NCI-H2029 treated with DMSO at 0.1 percent for 48 hours (cell line): ENCODE data around the gene GARNL3.
A peak's percentile ranks its signal among the peaks of the same experiment; 100 is the strongest.

ENCODE experiments used
- DNase-seq: peaks from one replicate; lab custom pipeline; 2025; lab: John Stamatoyannopoulos, UW

Gene GARNL3

DNA sequence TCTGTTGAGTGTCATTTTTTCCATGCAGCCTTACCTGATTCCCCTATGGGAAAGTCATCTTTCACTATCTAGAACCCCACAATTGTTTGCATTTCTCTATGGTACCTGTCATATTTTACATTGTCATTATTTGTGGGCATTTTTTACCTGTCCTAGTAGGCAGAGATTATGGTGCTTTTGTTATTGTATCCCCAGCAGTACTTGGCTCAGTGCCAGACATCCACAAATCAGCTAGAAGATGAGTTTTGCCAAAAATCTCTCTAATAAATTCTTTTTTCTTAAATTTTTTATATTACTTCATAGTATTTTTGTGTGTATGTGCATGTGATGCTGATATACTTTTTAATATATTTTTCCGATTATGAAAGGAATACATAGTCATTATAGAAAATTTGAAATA lies 13.2 kb downstream of the GARNL3 start:
- DNase-seq: no peak

- no peak for DNase-seq
Observed at GRCh38 chr9:127278372-127278771, 13.8 kb downstream of the GARNL3 start.

GRCh38 chr9:127279717-127280285 lies 15.2 kb downstream of the GARNL3 start:
- peak; percentile 47 for DNase-seq

DNA sequence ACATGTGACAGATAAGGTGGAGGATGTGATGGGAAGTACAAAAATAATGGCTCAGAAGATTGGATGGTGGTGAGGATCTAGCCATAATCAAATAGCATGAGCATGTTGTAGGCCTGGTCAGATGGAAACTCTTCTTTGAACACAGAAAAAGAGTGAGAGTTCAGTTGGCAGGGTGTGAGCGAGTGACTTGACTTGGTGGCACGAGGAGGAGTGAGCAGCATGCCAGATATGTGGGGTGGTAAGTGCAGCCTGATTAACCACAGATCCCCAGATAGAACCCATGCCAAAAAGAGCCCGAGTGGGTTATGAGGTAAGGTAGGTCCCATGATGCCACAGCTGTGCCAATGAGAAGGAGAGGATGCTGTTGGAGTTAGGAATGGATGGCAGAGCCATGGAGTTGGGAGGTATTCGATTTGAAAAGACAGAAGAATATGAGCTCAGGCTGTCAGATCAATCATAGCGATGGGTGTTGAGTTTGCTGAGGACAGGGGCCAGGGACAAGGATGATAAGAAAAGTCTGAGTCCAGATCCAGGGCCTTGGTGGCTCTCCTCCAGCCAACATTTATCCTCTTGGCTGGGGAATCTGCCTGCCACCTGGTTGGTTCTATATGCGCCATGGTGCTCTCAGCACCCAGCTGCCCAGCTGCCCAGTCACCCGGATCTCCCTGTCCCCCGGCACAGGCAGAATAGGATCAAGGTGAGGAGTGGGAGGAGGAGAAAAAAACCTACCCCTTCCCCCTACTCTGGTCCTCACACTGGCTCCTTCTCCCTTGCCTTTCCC lies 16.5 kb downstream of the GARNL3 start:
- DNase-seq: no peak

DNA sequence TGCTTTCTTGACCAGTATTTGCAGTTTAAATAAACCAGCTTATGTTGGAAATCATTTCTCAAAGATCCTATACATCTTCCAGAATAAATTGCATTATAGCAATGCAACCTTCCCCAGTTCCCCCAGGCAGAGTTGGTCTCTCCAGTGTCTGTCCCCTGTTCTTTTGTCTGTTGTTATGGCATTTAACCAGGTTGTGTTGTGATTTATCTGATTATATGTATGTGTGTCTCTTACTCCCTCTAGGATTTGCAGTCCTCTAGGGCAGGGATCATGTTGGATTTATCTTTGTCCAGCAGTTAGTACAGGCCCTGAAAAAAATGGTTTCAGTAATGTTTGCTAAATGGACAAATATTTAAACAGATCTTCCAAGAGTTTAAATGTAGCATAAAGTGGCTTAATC lies 17.3 kb downstream of the GARNL3 start:
- no peak for DNase-seq

GRCh38 chr9:127282611-127283010 lies 18.0 kb downstream of the GARNL3 start:
- no peak for DNase-seq

DNA sequence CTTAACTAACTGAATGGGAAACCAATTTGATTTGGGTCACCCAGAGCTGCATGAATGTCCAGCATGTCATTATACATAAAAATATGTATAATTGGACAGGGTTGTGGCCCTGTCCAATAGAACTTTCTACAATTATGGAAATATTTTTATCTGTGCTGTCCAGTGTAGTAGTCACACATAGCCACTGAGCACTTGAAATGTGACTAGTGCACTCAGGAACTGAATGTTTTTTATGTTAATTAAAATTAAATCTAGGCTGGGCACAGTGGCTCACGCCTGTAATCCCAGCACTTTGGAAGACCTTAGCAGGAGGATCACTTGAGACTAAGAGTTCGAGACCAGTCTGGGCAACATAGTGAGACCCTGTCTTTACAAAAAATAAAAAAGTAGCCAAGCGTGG lies 18.6 kb downstream of the GARNL3 start:
- DNase-seq: no peak

GRCh38 chr9:127283917-127284497 lies 19.4 kb downstream of the GARNL3 start:
- DNase-seq: no peak

- no peak for DNase-seq
Observed at GRCh38 chr9:127285965-127286364, 21.4 kb downstream of the GARNL3 start.

DNA sequence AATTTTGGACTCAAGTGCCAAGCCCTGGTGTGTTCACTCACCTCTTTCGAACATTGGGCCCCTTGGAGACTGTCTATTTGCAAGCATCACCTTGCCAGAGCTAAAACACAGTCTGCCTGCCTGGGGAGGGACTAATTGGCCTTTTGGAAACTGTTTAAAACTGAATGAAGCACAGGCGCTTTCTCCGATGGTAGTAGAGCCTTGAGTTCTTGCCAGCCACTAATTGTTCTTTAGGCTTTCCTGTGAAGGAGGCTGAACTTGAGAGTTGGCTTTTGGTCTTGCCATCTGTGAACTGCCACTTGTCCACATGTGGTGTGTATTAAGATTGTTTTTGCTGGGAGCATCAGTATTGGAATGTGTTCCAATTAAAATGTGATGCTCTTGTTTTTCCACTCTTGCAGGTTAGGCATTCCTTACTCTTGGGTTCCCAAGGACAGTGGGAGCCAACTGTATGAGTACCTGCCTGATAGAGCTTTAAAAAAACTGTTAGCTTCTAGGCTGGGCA lies 26.0 kb downstream of the GARNL3 start:
- DNase-seq: no peak

DNA sequence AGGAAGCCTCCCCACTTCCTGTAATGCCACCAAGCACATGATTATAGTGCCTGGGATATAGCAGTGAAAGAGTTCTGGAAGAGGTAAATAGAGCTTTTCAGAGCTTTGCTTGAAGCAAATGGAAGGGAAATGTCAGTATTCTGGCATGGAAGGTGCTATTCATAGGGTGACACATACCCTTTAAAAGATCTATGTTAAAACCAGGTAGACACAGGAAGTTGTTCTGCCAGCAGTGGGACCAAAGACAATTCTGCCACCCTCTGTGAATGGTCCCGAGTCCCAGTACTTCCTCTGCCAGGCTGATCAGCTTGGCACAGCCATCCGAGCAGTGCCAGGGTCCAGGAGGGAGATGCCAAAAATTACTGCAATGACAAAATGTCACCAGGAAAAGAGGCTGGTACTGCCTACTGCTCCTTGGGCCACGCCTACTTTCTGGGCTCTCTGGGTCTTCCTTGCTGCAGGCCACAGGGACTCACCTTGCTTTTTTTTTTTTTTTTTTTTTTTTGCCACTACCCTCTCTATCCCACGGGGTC lies 26.7 kb downstream of the GARNL3 start:
- no peak for DNase-seq

DNA sequence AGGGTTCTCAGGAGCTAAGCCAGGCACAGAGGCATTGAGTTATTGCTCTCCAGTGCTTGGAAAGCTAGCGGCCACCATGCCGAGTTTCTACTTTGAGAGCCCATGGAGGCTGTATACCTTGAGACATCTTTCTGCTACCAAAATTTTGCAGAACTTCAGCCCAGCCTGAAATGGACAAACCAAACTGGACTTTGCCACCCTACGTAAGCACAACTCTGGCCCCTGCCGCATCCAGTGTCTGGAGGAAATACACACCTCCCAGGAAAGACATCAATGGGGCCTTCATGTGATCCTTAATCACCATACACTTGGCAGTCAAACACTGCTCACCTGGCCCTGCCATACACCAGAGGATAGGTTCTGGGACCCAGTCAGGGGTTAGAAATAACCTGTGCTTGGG lies 27.8 kb downstream of the GARNL3 start:
- no peak for DNase-seq

DNA sequence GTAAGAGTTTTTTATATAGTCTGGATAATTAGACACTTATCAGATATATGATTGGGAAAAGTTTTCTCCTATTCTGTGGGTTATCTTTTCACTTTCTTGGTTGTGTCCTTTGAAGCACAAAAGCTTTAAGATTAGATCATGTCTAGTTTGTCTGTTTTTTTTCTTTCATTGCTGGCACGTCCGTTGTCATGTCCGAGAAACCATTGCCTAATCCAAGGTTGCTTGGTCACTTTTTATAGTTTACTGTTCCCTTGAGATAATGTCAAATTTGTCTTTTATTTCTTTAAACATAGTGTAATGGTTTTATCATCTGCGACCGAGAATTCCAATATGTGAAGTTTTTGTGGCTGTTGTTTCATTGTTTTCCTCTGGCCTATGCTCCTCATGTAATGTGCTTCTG lies 28.8 kb downstream of the GARNL3 start:
- no peak for DNase-seq

GRCh38 chr9:127293767-127294166 lies 29.2 kb downstream of the GARNL3 start:
- DNase-seq: no peak

GRCh38 chr9:127295005-127295404 lies 30.4 kb downstream of the GARNL3 start:
- DNase-seq: no peak

DNA sequence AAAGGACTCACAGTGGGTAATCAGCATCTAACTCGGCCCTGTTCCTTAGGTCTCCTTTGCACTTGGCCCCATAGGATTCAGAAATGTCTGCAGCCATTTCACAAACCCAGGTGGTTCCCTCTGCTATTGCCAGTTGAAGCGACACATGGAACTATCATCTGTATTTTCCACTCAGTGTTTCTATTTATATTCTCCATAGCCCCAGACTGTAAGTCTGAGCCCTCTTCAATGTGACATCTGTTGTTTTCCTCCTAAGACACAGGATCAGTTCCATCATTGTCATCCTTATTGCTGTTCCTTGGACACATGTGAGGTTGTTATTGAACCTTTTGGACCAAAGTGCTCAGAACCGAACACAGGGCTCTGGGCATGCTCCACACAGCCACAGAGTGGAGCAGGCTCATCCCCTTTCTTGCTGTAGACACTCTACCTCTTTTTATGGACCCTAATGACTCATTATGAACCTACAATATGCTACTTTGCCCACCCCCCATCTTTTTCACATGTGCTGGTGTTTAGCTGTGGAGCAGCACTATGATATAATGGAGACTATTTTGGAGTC lies 36.4 kb downstream of the GARNL3 start:
- no peak for DNase-seq

- DNase-seq: no peak
Observed at GRCh38 chr9:127303830-127304229, 39.3 kb downstream of the GARNL3 start.

GRCh38 chr9:127305206-127305837 lies 40.7 kb downstream of the GARNL3 start:
- DNase-seq: no peak

- no peak for DNase-seq
Observed at GRCh38 chr9:127305838-127306226, 41.3 kb downstream of the GARNL3 start.

GRCh38 chr9:127307802-127308201 lies 43.2 kb downstream of the GARNL3 start:
- no peak for DNase-seq

- no peak for DNase-seq
Observed at GRCh38 chr9:127308652-127309434, 44.3 kb downstream of the GARNL3 start.
